ENCODE data around the gene AKT2. TPM values are rescaled to one million over a fixed set of nuclear protein-coding genes. Genes with fewer than 3 reads are reported as not detected.

AKT2 gene
- total and polyA plus RNA-seq, 12 donors, result 49.2 to 195 (median 113) TPM

GRCh38 chr19:40271706-40272105 lies 13.4 kb downstream of the AKT2 start:
- TF ChIP-seq POLR2A (IDR thresholded peaks at IDR 0.05) (no peak), CTCF (IDR thresholded peaks at IDR 0.05) (no peak)
- no peak overlapping the region for H3K27ac ChIP-seq
- peaks cover 30 to 37% of the 10 kb centered on the region in 2 donors for H3K4me1 ChIP-seq (replicated peaks in 1 of 2)
- no peak for DNase-seq
- H3K36me3 ChIP-seq (replicated peaks in 1 of 2), result no peaks in the 10 kb centered on the region
- H3K9me3 ChIP-seq (replicated peaks in 1 of 3), result no peaks in the 10 kb centered on the region
- no peak overlapping the region for H3K4me3 ChIP-seq
- WGBS, 4 donors, result 88 to 96% (median 91%) methylated on average over 4 of the region's 4 CpGs
- intact Hi-C loops (cut with DNase I), result no loop called here
- H3K27me3 ChIP-seq, result no peaks in the 10 kb centered on the region

GRCh38 chr19:40270362-40271089 lies 14.6 kb downstream of the AKT2 start:
- no peak for DNase-seq
- intact Hi-C loops (cut with DNase I), result no loop called here
- no peaks in the 10 kb centered on the region for H3K36me3 ChIP-seq (replicated peaks in 1 of 2)
- no peak for TF ChIP-seq CTCF (IDR thresholded peaks at IDR 0.05)
- no peak for TF ChIP-seq POLR2A (IDR thresholded peaks at IDR 0.05)
- no peak overlapping the region for H3K27ac ChIP-seq
- WGBS, 4 donors, result 84 to 87% (median 85%) methylated on average over 12 of the region's 12 CpGs
- no peaks in the 10 kb centered on the region for H3K9me3 ChIP-seq (replicated peaks in 1 of 3)
- no peak overlapping the region for H3K4me3 ChIP-seq
- no peaks in the 10 kb centered on the region for H3K27me3 ChIP-seq
- peaks cover 40 to 45% of the 10 kb centered on the region in 2 donors for H3K4me1 ChIP-seq (replicated peaks in 1 of 2)

GRCh38 chr19:40269216-40269940 lies 15.8 kb downstream of the AKT2 start:
- Histone ChIP-seq H3K4me3 (no peak overlapping the region), H3K27ac (peak overlapping the region in 4 of 5 donors; percentile 60 to 84 (median 66)), H3K36me3 (replicated peaks in 1 of 2) (peaks cover 0 to 8% of the 10 kb centered on the region in 2 donors), H3K4me1 (replicated peaks in 1 of 2) (peaks cover 34% of the 10 kb centered on the region in 2 donors), H3K27me3 (no peaks in the 10 kb centered on the region), H3K9me3 (replicated peaks in 1 of 3) (no peaks in the 10 kb centered on the region)
- 83 to 92% (median 88%) methylated on average over 10 to 11 of the region's 11 CpGs for WGBS, 4 donors
- intact Hi-C loops (cut with DNase I), result no loop called here
- no peak for TF ChIP-seq CTCF (IDR thresholded peaks at IDR 0.05)
- DNase-seq, result no peak

GRCh38 chr19:40267601-40267997 lies 17.5 kb downstream of the AKT2 start:
- Histone ChIP-seq H3K27me3 (no peaks in the 10 kb centered on the region), H3K4me3 (no peak overlapping the region), H3K4me1 (replicated peaks in 1 of 2) (peaks cover 22 to 26% of the 10 kb centered on the region in 2 donors), H3K27ac (peak overlapping the region in 3 of 5 donors; percentile 65 to 84 (median 68)), H3K9me3 (replicated peaks in 1 of 3) (no peaks in the 10 kb centered on the region), H3K36me3 (replicated peaks in 1 of 2) (peaks cover 0 to 23% of the 10 kb centered on the region in 2 donors)
- 87 to 93% (median 89%) methylated on average over 6 of the region's 6 CpGs for WGBS, 4 donors
- TF ChIP-seq CTCF (IDR thresholded peaks at IDR 0.05), result no peak
- TF ChIP-seq POLR2A (IDR thresholded peaks at IDR 0.05), result no peak
- no peak for DNase-seq
- intact Hi-C loops (cut with DNase I), result no loop called here

Data from adrenal gland (tissue), 12 donors.